KBM-7 (cell line): ENCODE data around the gene SEPTIN7.
A peak's percentile ranks its signal among the peaks of the same experiment; 100 is the strongest.

Experiments used
- DNase-seq: peaks from one replicate; pipeline ENCODE4 v3.0.0-alpha.2; 2015
- in situ Hi-C: fragments of 300-500 bp; cut with MboI; formaldehyde crosslinking; loops from 2 replicates; pipeline ENCODE4 v1.14.3; 2020; ENCODE audit warnings: low sequenced_read_pairs, low pct_unique_long_range_greater_than_20kb, mixed read lengths

SEPTIN7 gene

DNA sequence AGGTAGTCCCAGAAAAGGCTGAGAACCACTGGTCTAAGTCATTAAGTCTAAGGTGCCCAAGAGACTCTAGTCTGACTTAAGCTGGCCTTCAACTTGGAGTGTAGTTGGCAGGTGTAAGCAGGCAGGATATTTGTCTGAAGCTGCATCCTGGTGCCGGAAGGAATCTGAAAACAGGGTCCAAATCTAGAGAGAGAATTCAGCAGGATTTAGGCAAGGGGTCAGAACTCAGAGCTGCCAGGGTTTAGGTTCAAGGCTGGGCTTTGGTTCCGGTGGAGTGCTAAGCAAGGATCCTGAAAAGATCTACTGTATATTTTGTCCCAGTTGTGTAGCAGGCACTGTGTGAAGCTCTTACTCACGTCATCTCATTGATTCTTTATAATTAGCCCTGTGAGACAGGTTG is 16.5 kb upstream of the SEPTIN7 start:
- in situ Hi-C loops = no loop called here
- DNase-seq = no peak

DNA sequence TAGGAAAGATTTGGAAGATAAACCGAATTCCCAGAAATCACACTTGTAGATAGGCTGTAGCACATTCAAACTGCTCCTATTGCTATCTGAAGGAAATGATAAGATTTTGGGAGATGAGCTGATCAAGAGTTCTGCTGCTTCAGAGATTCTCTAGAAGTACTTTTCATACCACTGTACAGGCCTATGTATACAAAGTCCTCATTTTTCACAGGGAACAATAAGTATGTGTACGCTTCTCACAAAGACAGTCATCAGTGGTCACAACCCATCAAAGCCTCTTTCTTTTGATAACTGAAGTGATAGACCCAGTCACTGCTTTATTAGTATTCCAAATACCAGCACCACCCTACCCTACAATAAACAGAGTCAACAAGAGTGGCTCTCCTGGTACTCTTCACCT is 15.6 kb upstream of the SEPTIN7 start:
- in situ Hi-C loops = no loop called here
- DNase-seq = no peak

DNA sequence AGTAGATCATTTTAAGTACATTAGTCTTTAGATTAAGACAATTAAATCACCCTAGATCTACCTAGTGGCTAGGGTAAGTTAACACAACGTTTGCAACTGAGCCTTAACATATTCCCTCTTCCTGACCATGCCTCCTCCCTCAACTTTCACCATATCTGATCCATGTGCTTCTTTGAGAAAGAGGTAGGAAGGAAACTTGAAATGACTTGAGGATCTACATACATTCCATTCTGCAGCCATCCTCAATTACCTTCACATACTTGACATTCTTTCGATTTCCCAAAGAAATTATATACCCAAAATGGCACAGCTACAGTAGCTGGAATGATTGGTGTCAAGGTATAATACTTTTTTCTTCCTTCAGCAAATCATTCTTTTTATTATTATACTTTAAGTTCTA is 12.9 kb upstream of the SEPTIN7 start:
- in situ Hi-C loops = no loop called here
- DNase-seq = no peak

DNA sequence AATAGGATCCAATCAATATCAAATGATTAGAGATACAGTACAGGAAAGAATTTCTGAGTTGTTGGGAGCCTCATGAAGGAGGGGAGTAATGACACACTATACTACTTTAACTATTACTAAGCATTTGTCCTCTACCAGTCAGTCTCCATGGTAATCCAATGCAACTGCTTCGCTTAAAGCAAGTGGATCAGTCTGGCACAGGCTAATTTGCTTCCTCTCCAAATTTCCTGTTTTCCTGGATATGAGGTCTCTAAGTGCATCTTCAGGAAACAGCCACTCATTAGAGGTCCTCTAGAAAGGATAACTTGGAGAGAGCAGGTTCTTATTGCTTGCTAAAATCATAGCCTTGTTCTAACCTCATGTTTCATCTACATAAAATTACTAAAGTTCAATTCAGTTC is 8.4 kb upstream of the SEPTIN7 start:
- in situ Hi-C loops = no loop called here
- peak; percentile 46 for DNase-seq

DNA sequence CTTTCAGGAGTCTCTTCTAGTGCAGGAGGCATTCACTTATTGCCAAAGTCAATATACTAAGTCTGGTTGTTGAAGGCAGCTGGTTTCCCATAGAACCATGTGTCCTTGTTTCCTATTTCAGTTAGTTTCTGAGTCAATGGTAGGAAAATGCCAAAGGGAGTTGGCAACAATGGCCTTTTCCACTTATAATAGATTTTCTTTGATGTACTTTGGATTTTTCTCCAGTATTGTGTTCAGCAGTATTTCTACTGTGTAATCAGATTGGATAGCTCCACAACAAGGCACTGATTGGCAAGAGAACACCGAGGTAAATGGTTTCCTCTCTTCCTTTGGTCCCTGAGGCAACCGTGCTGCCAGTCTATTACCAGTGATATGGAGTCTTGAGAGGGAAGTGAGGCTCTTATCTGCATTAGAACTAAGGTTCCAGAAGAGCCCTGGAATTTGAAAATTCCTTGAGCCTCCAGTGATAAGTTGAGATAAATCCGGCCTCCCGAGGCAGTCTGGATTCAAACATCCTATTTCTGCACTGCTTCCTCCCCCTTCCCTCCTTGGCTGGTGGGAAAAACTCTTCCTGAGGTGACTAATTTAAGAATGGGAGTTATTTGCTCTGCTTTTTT is 7.9 kb upstream of the SEPTIN7 start:
- in situ Hi-C loops = no loop called here
- peak; percentile 16 for DNase-seq

DNA sequence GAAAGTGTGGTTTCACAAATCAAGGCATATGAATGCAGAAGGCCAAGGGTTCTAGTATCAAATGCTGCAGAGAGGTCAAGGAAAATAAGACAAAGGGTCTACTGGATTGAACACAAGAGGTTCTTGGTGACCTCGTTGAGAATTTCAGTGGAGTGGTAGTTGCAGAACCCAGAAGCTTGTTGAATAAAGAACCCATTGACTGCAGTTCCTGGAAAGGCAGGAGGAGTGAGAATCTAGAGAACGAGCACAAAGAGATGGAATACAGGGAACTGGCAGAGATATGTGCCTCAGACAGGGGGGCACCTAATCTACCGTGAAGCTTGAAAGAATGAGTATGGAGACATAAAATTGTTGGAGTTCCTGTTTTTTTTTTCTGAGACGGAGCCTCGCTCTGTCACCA is 3.5 kb upstream of the SEPTIN7 start:
- in situ Hi-C loops = no loop called here
- peak; percentile 77 for DNase-seq

DNA sequence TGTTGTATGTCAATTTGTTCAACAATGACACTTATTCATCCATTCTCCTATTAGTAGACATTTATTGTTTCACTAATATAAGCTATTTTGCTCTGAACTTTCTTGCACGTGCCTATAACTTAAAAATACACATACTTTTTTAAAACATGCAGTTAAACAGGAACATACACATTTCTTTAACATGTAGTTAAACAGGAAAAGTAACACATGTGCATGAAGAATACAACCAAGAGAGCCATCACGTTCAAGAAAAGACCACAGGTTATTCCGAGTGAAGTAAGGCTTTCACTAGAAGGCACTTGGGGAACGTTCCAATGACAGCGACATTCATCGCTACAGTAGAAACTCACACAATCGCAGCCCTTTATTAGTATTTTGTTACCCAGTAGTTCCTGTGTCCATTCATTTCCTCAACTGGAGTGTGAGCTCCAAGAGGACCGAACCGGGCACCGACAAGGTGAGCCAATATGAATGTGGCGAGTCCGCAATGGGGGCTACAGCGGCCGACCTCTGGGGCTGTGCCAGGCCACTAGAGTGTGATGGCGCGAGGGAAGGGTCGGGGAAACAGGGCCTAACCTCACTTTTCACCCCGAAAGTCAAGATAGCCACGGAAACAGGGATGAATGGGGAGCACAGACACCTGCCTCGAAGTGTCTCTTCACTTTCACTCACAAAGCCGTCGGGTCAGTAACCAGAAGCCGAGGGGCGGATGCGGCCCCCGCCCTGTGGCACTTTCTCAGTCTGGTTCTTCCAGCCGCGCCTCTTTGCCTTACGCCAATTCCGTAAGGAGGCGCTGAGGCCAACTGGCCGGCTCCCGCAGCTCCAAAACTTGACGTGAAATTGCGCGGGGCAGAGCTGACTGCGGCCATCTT is 775 bp upstream of the SEPTIN7 start:
- peak; percentile 95 for DNase-seq
- in situ Hi-C loops = no loop called here

DNA sequence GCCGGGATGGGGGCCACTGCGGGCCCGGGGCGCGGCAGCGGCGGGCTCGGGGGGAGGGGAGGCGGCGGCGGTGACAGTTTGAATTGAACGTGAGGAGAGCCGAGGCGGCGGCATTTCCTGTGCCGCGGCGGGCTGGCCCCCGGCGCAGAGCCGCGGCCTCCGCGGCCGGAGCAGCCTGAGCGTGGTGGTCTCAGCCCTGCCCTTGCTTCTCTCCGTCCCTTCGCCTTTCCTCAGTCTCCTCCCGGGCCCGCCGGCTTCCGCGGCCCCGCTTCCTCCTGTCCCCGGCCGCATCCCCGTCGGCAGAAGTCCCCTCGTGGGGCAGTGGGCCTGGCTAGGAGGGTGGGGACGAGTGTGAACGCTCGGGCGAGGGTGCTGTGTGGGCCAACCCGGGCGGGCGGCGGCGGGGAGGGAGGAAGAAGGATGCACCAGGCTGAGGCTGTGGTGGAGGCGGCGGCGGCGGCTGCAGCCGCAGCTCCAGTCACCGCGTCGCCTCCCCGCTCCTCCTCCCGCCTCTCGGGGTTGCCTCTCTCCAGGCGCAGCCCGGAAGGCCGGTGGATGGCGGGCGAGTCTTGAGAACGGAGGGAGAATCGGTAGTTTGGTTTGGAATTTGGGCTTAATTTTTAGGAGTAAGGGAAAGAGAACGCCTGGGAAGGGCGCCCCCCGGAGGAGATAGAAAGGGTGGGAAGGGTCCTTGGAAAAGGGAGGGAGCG is 690 bp downstream of the SEPTIN7 start:
- in situ Hi-C loops = no loop called here
- DNase-seq = peak; percentile 78

DNA sequence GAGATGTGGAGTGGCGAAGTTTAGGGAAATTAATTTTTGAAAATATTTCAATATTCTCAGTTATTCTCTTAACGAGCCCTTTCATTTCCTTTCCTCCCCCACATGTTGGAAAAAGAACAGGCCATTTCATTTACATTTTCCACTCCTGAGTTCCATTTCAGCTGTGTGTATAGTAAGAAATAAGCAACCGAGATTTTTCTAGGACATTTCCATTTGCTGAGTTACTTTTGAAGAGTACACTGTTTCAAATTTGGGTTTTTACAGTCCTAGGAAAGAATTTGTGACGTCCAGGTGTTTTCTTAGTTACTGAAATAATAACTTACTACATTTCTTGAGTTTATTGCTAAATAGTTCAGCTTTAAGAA is 1.2 kb downstream of the SEPTIN7 start:
- DNase-seq = no peak

DNA sequence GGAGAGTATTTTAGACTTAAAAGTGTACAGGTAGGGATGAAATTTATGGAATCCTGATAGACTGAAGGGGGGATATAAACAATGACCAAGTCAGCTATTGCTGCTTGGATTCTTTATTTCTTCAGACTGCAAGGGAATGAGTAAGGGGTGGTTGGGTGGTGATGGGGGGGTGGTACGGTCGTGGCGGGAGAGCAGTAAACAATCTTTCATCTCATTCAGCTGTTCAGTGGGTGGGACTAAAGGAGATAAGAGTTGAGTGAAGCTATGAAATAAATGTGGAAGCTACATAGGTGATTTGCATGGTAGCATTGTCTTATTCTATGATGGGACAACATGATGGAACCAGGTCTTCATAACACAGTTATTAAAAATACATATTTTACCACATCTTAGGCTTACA is 1.8 kb downstream of the SEPTIN7 start:
- DNase-seq = peak; percentile 21

More for the DNA sequence above, 1.2 kb downstream of the SEPTIN7 start:
- in situ Hi-C loops = no loop called here

DNA sequence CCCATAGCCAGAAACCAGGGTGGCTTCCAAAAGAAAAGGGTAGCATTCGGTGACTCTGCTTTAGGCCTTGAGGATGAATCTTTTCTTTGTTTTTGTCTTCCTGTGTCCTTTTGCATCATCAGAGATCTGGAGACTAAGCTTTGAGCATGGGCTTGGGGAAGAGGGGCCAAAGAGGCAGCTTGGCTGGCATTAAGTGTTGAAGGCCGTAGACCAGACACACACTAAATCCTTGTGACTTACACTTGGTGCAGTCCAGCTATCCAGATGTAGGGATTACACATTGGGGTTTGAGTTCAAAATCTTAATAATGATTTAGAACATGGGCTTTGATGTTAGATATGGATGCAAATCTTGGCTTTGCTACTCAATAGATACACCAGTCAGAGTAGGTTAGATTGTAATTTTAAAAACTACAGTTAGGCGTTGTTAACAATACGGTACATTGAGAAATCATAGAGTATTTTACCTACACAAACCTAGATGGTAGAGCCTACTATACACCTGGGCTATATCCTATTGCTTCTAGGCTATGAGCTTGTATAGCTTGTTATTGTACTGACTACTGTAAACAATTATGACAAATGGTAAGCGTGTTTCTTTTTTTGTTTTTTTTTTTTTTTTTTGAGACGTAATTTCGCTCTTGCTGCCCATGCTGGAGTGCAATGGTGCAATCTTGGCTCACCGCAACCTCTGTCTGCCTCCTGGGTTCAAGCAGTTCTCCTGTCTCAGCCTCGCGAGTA is 3.5 kb downstream of the SEPTIN7 start:
- no peak for DNase-seq
- in situ Hi-C loops = no loop called here

More for the DNA sequence above, 1.8 kb downstream of the SEPTIN7 start:
- in situ Hi-C loops = no loop called here

DNA sequence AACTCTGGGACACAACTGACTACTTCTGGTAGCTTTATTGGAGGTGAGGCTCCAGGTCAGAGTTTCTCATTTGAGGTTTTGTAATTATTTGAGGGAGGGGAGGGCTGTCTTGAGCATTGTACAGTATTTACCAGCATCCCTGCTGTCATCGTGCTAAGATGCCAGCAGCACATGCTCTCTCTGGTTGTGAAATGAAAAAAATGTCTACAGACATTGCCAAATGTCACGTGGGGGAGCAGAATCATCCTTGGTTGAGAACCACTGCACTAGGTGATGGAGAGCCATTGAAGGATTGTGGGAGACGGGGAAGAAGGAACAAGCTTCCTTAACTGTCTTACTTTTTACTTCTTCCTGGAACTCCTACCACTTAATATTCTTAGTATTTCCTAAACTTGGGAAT is 5.0 kb downstream of the SEPTIN7 start:
- DNase-seq = no peak
- in situ Hi-C loops = no loop called here

DNA sequence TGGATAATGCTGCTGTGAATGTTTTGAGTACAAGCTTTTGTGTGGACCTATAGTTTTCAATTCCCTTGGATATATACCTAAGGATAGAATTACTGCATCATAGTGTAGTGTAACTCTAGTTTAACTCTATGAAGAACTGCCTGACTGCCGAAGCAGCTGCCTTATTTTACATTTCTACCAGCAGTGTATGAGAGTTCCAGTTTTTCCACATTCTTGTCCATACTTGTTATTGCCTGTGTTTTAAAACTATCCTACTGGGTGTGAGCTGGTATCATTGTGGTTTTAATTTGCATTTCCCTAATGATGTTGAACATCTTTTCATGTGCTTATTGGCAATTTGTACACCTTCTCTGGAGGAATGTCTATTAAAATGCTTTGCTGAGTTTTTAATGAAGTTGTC is 15.7 kb downstream of the SEPTIN7 start:
- no peak for DNase-seq
- in situ Hi-C loops = no loop called here

DNA sequence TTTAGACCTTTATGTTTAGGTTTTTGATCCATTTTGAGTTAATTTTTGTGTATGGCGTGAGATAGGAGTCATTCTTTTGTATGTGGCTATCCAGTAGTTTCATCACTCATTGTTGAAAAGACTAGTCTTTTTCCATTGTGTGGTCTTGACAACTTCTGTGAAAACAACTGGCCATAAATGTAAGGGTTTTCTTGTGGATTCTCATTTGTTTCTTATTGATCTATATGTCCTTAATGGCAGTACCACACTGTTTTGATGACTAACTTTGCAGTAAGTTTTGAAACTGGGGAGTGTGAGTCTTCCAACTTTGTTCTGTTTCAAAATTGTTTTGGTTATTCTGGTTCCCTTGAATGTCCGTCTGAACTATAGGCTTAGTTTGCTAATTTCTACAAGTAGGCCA is 16.3 kb downstream of the SEPTIN7 start:
- in situ Hi-C loops = no loop called here

DNA sequence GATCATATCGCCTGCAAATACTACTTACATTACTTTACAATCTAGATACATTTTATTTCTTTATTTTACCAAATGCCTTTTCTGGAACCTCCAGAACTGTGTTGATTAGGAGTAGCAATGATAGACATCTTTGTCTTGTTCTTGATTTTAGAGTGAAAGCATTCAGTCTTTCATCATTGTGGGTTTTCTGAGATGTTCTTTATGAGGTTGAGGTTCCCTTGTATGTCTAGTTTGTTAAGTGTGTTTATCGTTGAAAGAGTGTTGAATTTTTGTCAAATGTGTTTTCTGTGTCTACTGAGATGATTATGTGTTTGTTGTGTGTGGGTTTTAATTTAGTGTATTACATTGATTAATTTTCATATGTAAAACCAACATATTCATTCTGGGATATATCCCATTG is 17.1 kb downstream of the SEPTIN7 start:
- no peak for DNase-seq
- in situ Hi-C loops = no loop called here

More for the DNA sequence above, 16.3 kb downstream of the SEPTIN7 start:
- DNase-seq = no peak

DNA sequence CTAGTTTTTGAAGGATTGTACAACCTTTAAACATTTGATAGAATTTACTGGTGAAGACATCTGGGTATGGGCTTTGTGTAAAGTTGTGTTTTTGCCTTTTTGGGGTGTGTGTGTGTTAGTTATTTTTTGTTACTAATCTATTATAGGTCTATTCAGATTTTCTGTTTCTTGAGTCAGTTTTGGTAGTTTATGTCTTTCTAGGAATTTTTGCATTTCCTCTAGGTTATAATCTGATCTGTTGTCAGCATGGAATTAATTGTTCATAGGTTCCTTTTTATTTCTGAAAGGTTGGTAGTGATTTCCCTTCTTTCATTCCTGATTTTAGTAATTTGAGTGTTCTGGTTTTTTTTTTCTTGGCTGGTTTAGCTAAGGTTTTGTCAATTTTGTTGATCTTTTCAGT is 17.7 kb downstream of the SEPTIN7 start:
- in situ Hi-C loops = no loop called here
- no peak for DNase-seq

DNA sequence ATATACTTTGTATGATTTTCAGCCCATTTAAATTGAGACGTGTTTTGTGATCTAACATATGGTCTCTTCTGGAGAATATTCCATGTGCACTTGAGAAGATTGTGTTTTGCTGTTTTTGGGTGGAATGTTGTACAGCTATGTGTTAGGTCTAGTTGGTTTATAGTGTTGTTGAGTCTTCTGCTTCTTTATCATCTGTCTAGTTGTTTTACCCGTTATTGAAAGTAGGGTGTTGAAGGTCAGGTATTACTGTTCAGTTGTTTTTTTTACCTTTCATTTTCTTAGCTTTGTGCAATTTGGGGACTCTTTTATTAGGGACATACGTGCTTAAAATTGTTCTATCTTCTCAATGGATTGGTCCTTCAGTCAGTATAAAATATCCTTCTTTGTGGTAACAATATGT is 18.5 kb downstream of the SEPTIN7 start:
- no peak for DNase-seq
- in situ Hi-C loops = no loop called here

DNA sequence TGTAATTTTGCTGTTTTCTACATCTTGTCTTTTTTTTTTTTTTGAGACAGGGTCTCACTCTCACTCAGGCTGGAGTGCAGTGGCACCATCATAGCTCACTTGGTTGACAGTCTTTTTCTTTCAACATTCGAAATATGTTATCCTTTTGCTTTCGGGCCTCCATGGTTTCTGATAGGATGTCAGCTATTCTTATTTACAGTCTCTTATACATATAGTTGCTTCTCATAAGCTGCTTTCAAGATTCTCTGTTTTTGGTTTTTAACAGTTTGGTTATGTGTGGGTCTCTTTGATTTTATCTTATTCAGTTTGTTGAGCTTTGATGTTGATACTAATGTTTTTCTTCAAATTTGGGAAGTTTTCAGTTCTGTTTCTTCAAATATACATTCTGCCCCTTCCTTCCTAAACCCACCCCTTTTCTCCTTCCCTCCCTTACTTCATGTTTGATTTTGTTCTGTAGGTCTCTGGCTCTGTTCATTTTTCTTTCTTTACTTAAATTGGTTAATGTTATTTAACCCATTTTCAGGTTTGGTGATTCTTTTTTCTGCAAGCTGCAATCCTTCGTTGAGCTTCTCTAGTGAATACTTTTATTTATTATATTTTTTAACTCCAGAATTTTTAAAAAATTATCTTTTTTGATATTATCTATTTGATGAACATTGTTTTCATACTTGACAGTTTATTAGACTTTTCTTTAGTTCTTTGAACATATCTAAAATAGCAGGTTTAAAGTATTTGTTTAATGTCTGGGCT is 19.3 kb downstream of the SEPTIN7 start:
- in situ Hi-C loops = no loop called here
- DNase-seq = no peak

DNA sequence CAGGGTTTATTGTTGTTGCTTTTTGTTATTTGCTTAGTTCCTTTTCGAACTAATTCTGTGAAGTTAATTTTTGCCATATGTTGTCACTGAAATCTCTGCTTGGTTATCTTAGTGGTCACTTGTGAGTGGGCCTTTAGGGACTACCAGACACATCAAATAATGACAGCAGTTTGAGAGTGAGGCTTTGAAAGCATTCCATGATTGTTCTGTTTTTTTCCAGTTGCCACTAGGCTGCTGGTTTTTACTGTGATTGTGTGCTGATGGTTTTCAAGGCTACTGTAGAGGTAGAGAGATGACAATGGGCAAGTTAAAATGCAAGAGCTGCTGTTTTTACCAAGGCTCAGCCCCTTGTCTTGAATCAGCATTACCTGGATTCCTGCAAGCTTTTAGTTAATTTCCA is 20.0 kb downstream of the SEPTIN7 start:
- in situ Hi-C loops = no loop called here
- no peak for DNase-seq
